ENCODE data around the gene PHF23. TPM values are rescaled to one million over a fixed set of nuclear protein-coding genes. Genes with fewer than 3 reads are reported as not detected.

The PHF23 gene
- total and polyA plus RNA-seq, 4 donors: 25.4 to 40.5 (median 27.2) TPM

- no peak overlapping the region for H3K4me3 ChIP-seq
- ATAC-seq (ENCODE audit: insufficient read depth, low FRiP score) (no peak), DNase-seq (no peak)
- peaks cover 6 to 43% (median 18%) of the 10 kb centered on the region in 5 donors for H3K4me1 ChIP-seq (ENCODE audit: control insufficient read depth in 5 of 5, insufficient read depth in 5 of 5, low read length in 5 of 5)
- H3K27me3 ChIP-seq (ENCODE audit: control insufficient read depth in 3 of 3, insufficient read depth in 3 of 3, low read length in 2 of 3): no peaks in the 10 kb centered on the region
- peak overlapping the region in 1 of 2 donors; percentile 62 for H3K9ac ChIP-seq (ENCODE audit: insufficient read depth in 1 of 2, low read length in 2 of 2)
- TF ChIP-seq, protein P1, sequence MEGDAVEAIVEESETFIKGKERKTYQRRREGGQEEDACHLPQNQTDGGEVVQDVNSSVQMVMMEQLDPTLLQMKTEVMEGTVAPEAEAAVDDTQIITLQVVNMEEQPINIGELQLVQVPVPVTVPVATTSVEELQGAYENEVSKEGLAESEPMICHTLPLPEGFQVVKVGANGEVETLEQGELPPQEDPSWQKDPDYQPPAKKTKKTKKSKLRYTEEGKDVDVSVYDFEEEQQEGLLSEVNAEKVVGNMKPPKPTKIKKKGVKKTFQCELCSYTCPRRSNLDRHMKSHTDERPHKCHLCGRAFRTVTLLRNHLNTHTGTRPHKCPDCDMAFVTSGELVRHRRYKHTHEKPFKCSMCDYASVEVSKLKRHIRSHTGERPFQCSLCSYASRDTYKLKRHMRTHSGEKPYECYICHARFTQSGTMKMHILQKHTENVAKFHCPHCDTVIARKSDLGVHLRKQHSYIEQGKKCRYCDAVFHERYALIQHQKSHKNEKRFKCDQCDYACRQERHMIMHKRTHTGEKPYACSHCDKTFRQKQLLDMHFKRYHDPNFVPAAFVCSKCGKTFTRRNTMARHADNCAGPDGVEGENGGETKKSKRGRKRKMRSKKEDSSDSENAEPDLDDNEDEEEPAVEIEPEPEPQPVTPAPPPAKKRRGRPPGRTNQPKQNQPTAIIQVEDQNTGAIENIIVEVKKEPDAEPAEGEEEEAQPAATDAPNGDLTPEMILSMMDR (IDR thresholded peaks at IDR 0.05; ENCODE audit: control extremely low read depth, extremely low read depth): no peak
- 25% methylated on average over 6 of the region's 6 CpGs for whole genome bisulfite sequencing, 2 donors
- H3K9me3 ChIP-seq (ENCODE audit: control insufficient read depth in 4 of 4, insufficient read depth in 3 of 4, low read length in 3 of 4): no peaks in the 10 kb centered on the region
- peaks cover 6 to 28% (median 24%) of the 10 kb centered on the region in 4 donors for H3K36me3 ChIP-seq (ENCODE audit: control insufficient read depth in 4 of 4, insufficient read depth in 4 of 4, low read length in 4 of 4)
- peak overlapping the region; percentile 59 to 88 for H3K27ac ChIP-seq (ENCODE audit: low read depth in 1 of 2, low read length in 1 of 2)
Measured at GRCh38 chr17:7237266-7237760, 1.9 kb downstream of the PHF23 start.

DNA sequence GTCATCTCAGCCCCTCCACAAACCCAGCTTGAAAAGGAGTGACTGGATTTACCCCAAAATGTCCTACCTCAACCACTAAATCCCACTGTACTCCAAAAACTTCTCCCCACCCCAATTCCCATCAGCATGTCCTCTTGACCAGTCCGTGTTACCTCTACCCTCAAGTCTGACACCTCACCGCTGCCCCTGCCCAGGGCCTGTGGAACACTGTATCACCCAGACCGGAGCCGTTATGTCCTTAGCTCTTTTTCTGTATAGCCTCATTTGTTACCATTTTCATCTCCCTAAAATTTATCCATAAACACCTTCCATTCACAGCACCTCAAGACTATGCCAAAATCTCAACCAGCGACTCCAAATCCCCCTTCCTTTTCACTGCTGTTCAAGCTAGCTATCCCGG lies 2.4 kb downstream of the PHF23 start:
- Histone ChIP-seq H3K27me3 (ENCODE audit: control insufficient read depth in 3 of 3, insufficient read depth in 3 of 3, low read length in 2 of 3) (no peaks in the 10 kb centered on the region), H3K9me3 (ENCODE audit: control insufficient read depth in 4 of 4, insufficient read depth in 3 of 4, low read length in 3 of 4) (no peaks in the 10 kb centered on the region), H3K36me3 (ENCODE audit: control insufficient read depth in 4 of 4, insufficient read depth in 4 of 4, low read length in 4 of 4) (peaks cover 6 to 28% (median 23%) of the 10 kb centered on the region in 4 donors), H3K27ac (ENCODE audit: low read depth in 1 of 2, low read length in 1 of 2) (no peak overlapping the region), H3K9ac (ENCODE audit: insufficient read depth in 1 of 2, low read length in 2 of 2) (peak overlapping the region in 1 of 2 donors; percentile 62), H3K4me3 (no peak overlapping the region), H3K4me1 (ENCODE audit: control insufficient read depth in 5 of 5, insufficient read depth in 5 of 5, low read length in 5 of 5) (peaks cover 7 to 48% (median 18%) of the 10 kb centered on the region in 5 donors)
- 85 to 89% methylated on average over 6 of the region's 6 CpGs for WGBS, 2 donors
- ATAC-seq (ENCODE audit: insufficient read depth, low FRiP score): no peak
- TF ChIP-seq, protein P1 (IDR thresholded peaks at IDR 0.05; ENCODE audit: control extremely low read depth, extremely low read depth): no peak
- DNase-seq: no peak

DNA sequence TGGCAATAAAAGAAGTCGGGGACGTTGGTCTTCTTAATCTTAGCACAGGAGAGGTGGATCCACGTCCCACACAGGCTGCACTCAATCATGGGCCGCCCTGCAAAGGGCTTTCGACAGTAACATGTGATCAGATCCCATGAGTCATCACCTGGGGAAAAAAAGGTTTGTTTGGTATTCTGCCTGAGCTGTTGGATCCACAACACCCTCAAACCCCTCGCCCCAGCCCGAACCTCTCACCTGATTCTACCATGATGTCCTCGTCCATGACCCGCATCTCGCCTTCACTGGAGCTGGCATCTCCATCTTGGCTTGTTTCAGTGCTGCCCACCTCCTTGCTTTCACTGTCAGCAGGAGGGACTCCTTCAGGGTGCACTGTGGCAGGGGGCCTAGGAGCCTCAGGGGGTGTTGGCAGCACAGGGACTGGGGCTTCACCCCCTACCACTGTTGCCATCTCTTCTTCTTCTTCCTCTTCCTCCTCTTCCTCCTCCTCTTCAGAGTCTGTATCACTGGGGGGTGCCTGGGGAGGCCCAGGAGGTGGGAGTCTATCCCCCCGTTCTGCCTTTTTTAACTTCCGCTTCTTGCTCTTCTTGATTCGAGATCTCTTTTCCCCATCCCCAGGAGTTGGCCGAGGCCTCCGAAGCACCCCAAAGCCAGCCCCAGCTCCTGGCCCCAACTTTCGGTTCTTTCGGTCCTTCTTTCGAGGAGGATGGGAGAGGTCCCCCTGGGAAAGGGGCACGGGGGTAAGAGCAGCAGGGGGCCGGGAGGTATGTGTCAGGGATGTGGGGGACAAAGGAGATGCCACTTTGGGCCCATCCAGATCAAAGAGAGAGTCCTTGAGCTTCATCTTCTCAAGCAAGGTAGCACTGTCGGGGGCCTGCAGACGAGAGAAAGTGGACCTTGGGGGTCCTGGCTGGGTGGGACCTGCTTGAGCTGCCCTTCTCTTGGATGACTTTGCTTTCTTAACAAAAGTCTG lies 3.3 kb downstream of the PHF23 start:
- no peaks in the 10 kb centered on the region for H3K9me3 ChIP-seq (ENCODE audit: control insufficient read depth in 4 of 4, insufficient read depth in 3 of 4, low read length in 3 of 4)
- peaks cover 6 to 26% (median 18%) of the 10 kb centered on the region in 4 donors for H3K36me3 ChIP-seq (ENCODE audit: control insufficient read depth in 4 of 4, insufficient read depth in 4 of 4, low read length in 4 of 4)
- DNase-seq (no peak), ATAC-seq (ENCODE audit: insufficient read depth, low FRiP score) (no peak)
- TF ChIP-seq, protein P1 (IDR thresholded peaks at IDR 0.05; ENCODE audit: control extremely low read depth, extremely low read depth): no peak
- no peaks in the 10 kb centered on the region for H3K27me3 ChIP-seq (ENCODE audit: control insufficient read depth in 3 of 3, insufficient read depth in 3 of 3, low read length in 2 of 3)
- H3K9ac ChIP-seq (ENCODE audit: insufficient read depth in 1 of 2, low read length in 2 of 2): no peak overlapping the region
- 82 to 92% methylated on average over 22 of the region's 22 CpGs for WGBS, 2 donors
- no peak overlapping the region for H3K27ac ChIP-seq (ENCODE audit: low read depth in 1 of 2, low read length in 1 of 2)
- H3K4me1 ChIP-seq (ENCODE audit: control insufficient read depth in 5 of 5, insufficient read depth in 5 of 5, low read length in 5 of 5): peaks cover 7 to 42% (median 13%) of the 10 kb centered on the region in 5 donors
- H3K4me3 ChIP-seq: no peak overlapping the region

Measured in lung (tissue), 12 donors.